HG02943 (cell line): ENCODE measurements around the gene SLC46A1.

Experiments
- ATAC-seq: cut with Tn5 transposase; IDR thresholded peaks from one replicate; pipeline ENCODE4 v1.9.1; 2021; ENCODE audit warnings: mild to moderate bottlenecking, low read depth, moderate library complexity; ENCODE audit not compliant: unreplicated experiment

The SLC46A1 gene

DNA sequence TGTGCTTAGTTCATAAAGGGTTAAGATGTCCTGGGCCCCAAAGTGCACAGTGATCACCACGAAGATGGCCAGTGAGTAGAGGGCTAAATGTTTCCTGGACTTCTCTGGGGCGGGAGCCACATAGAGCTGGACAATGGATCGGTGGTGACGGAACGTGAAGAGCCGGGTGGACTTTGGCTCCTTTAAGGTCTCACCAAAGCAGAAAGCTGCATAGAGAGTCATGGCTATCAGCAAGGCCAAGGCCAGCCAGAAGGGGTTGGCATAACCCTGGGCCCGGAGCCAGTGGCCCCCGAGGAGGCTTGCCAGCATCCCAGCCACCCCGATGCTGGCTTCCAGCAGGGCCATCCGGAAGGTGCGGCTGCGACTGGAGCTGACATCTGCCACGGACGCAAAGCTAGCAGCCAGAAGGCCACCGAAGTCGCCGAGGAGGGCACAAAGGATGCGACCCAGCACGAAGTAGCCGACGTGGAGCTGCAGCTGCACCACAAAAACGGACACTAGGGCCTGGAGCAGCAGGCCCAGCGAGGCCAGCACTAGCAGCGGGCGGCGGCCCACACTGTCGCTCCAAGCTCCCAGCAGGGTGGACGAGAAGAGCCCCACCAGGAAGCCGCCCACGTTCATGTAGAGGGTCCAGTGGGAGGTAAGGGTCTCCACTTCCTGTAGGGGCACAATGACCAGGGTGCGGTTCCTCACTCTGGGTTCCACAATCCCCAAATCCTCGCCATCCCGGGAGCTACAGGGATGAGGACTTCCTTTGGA is 1.0 kb downstream of the SLC46A1 start:
- no peak for ATAC-seq

GRCh38 chr17:28404461-28404811 is 1.6 kb downstream of the SLC46A1 start:
- no peak for ATAC-seq

DNA sequence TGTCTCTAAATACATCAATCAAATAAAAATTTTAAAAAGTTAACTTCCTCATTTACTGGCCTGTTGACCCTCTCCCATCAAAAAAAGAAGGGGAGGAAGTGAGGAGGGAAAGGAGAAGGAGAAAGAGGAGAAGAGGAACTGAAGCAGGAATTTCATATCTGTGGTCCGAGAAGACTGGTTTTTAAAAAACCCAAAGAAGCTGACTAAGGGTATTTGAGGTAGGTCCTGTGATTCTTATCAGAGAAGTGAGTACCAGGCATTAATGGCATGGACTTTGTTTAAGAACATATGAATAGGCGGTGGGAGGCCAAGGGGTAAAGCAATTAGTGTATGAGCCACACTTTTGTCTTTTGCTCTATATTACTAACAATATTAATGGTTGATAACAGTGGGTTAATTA is 2.0 kb downstream of the SLC46A1 start:
- ATAC-seq: no peak

- ATAC-seq: no peak
These were observed 3.2 kb downstream of the SLC46A1 start for GRCh38 chr17:28402844-28403243.

GRCh38 chr17:28402224-28402630 is 3.8 kb downstream of the SLC46A1 start:
- no peak for ATAC-seq

GRCh38 chr17:28399808-28400207 is 6.2 kb downstream of the SLC46A1 start:
- ATAC-seq: no peak

- no peak for ATAC-seq
These were observed 7.6 kb downstream of the SLC46A1 start for GRCh38 chr17:28398280-28398981.

DNA sequence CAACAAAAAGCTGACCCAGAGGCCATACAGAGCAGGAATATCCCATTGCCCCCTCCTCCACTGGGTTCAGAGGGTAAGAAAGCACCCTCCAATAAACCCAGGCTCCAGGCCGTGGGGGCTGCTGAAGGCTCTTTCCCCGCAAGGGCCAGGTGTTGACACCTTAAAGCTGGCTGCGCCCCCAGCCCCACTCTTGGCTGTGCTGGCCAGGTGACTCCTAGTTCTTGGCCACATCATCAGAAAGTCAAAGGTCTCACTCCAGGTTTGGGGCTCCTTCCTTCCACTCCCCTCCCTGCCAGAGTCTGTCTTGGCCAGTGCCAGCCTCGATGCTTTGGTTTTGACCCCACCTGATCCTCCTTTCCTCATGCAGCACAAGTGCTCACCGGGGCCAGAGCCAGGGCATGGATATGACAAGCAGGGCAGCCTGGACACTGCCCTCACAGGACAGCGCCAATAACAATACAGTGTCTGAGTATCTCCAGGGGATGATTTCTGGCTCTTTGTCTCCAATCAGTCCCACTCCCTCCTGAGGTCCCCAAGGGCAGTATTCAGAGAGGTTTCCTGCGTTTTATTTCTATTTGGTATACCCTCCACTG is 8.2 kb downstream of the SLC46A1 start:
- ATAC-seq: no peak

- no peak for ATAC-seq
These were observed 8.7 kb downstream of the SLC46A1 start for GRCh38 chr17:28397275-28397674.

DNA sequence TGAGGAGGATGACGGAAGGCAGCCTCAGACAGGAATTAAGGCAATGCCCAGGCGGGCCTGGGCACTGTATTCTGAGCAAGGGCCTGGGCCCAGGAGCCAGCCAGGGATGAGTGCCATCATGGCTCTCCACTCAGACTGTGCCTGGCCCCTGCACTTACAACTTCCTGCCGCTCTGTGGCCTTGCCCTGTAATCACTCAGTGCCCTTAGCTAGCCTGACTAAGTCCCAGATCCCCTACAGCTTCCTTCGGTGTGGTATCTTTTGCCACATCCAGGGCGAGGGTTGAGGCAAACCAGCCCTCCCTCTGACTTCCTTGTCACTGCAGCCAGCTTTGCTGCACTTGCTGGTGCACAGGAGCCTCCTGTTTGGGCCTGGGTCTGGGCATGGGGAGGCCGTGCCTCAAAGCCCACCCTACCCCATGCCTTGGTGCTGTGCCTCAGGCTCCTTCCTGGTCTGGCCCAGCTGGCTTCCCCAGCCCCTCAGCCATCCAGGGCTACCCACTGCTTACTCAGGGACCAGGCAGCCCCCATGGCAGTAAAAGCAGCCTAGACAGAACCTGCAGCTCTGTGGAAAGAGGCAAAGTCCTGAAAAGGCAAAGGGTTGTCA is 9.3 kb downstream of the SLC46A1 start:
- no peak for ATAC-seq

DNA sequence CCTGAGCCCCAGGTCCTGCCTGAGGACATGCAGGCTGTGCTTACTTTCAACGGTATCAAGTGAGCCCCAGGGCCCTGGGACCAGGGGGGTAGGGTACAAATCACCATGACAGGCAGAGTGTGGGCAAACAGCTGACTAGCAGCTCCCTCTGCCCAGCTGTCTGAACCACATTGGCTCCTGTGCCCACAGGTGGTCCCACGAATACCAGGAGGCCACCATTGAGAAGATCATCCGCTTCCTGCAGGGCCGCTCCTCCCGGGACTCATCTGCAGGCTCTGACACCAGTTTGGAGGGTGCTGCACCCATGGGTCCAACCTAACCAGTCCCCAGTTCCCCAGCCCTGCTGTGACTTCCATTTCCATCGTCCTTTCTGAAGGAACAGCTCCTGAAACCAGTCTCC is 10.0 kb downstream of the SLC46A1 start:
- no peak for ATAC-seq

DNA sequence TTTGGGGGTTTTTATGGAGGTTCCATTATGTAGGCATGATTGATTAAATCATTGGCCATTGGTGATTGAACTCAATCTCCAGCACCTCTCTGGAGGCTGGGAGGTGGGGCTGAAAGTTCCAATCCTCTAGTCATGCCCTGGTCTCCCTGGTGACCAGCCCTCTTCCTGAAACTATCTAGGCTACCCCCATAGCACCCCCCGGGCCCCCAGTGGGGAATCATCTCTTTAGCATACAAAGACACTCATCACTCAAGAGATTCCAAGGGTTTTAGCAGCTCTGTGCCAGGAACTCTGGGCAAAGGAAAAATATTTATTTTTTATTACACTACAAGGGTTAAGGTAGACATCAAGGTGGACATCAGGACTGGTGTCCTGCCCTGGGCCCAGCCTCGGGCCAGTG is 10.6 kb downstream of the SLC46A1 start:
- no peak for ATAC-seq

GRCh38 chr17:28394337-28395116 is 11.5 kb downstream of the SLC46A1 start:
- ATAC-seq: no peak

- ATAC-seq: no peak
These were observed 13.5 kb downstream of the SLC46A1 start for GRCh38 chr17:28392491-28392890.

DNA sequence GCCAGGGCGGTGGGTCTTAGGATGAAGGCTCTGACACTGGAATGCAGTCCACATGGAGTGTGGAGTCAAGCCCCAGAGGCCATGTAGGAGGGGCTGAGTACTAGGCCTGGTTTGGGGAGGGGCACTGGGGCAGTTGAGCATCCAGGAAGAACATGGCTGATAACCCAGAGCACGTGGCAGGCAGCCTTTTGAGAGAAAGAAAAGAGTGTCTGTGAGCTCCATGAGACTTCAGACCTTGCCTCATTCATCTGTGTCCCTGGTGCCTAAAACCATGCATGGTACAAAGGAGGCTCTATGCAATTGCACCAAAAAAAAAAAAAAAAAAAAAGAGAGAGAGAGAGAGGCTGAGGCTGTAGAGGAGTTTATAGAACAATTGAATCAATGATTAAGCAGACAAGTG is 14.6 kb downstream of the SLC46A1 start:
- no peak for ATAC-seq

DNA sequence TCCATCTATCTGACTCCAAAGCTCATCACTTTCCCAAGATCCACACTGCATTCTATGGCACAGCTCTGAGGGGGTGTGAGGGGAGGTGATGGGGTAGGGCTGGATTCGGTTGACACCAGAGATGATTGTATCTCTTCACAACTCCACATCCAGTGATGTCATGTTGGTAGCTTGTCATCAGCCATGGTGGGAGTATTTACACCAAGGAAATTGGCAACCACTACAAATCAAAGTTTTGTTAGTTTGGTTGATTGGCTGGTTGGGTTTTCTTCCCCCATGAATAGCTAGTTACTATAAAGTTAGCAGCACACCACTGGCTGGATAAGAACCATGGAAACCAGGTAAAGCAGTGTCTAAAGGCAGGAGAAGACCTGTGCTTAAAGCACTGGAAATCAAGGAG is 15.0 kb downstream of the SLC46A1 start:
- no peak for ATAC-seq

GRCh38 chr17:28390563-28390962 is 15.4 kb downstream of the SLC46A1 start:
- ATAC-seq: no peak

- ATAC-seq: no peak
These were observed 15.9 kb downstream of the SLC46A1 start for GRCh38 chr17:28390141-28390540.

GRCh38 chr17:28388106-28388505 is 17.9 kb downstream of the SLC46A1 start:
- no peak for ATAC-seq

DNA sequence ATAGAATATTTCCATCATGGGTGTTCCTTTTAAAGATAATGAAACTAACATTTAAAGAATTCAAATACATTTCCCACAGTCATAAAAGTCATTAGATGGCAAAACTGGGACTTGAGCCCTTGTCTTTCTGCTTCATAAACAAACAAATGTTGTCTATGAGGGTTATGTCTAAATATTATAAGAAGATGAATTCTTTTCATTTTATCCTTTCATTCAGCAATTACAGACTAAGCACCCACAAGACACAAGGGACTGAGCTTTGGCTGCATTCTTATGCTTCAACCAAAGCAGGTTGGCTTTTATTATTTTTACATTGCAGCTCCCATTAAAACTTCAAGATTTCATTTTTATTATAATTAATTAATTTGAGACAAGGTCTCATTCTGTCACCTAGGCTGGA is 19.6 kb downstream of the SLC46A1 start:
- no peak for ATAC-seq

DNA sequence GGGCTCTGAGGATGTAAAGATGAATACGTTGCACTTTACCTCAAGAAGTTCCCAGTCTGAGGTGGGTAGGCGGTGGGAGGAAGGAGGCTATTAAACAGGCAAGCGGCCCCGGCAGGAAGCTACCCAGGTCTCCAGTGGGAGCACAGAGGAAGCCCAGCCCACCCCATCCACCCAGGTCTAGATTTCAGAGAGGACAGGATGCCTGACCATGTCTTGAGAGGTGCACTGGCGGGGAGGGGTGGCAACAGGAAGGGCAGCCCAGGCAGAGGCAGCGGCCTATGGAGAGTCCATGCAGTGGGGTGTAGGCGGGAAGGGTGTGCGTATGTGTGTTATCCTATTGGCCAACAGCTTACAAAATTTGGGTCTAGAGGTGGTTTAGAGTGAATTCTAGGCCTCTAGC is 20.6 kb downstream of the SLC46A1 start:
- ATAC-seq: no peak
